Activated T-cell treated with anti-CD3 and anti-CD28 coated beads for 48 hours (primary cell): ENCODE results near the gene RER1.

ENCODE experiments used
- DNase-seq: peaks from one replicate; pipeline ENCODE4 v3.0.0-alpha.2; 2020; ENCODE audit warnings: low read depth

The RER1 gene

GRCh38 chr1:2389644-2390043, 2.0 kb upstream of the RER1 start:
- DNase-seq: no peak

- DNase-seq: no peak
These were observed 379 bp downstream of the RER1 start for GRCh38 chr1:2391931-2392509.

DNA sequence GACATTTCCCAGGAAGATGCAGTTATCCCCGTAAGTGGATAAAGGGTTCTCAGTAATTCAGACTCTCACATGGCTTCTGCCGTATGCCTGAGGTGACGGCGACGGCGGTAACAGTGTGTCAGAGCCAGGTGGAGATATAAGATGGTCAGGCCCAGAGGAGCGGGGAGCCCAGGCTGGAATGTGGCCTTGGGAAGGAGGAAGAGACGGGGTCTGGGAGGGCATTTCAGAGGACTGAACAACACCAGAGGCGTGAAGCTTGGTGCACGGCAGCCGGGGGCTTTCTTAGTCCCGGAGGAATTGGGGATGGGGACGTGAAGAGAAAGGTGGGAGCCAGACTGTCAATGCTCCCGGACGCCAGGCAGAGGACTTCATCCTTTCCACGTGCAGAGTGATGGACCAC, 1.0 kb downstream of the RER1 start:
- no peak for DNase-seq

DNA sequence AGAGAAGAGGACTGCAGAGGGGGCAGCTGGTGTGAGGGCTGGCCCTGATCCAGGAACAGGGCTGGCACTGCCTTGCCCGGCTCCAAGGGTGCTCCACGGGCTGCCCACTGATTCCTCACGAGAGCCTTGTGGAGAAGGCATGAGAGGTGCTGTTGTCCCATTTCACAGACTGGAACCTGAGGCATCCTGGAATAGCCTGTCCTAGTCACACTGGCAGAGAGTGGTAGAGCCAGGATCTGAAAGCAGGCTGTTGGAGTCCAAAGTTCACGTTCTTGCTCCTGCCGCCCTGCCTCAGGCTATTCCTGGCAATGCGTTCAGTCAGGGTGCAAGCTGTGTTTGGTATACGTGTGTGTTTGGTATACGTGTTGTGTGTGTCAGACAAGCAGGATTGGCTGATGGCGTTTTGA, 1.8 kb downstream of the RER1 start:
- DNase-seq: no peak

GRCh38 chr1:2394220-2394619, 2.6 kb downstream of the RER1 start:
- no peak for DNase-seq

DNA sequence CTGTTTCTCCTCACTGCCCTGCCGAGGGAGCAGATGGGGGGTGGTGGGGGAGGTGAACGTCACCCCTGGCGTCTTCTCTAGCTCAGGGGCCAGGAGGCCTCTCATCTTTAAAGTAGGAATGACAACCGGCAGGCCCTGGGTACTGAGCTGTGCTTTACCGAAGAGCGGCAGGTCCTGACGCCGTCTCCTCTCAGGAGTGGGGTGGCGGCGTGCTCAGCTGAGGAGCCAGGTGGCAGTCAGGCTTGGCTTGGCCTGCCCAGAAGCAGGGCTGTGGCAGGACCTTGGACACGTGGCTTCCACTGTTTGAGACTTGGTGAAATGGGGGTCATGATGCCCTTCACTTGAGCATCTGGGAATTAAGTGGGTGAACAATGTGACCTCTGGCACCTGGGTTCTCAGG, 3.1 kb downstream of the RER1 start:
- no peak for DNase-seq

DNA sequence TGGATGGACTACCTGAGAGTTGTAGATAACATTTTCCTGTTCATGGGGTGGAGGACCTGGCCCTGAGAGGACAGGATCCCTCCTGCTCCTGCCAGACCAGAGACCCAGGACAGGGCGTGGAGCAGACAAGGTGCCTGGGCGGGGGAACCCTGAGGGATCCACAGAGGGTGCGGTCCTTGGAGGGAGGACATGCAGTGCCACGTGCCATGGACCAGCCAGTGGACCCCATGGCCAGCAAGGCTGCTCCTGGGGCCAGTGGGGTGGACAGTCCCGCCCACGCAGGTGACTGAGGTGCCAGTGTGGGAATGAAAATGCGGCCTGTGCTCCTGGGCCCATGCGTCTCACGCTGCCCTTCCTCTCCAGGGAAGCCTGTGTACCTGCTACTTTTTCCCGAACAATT, 3.6 kb downstream of the RER1 start:
- DNase-seq: no peak

- DNase-seq: no peak
These were observed 4.4 kb downstream of the RER1 start for GRCh38 chr1:2396059-2396458.

DNA sequence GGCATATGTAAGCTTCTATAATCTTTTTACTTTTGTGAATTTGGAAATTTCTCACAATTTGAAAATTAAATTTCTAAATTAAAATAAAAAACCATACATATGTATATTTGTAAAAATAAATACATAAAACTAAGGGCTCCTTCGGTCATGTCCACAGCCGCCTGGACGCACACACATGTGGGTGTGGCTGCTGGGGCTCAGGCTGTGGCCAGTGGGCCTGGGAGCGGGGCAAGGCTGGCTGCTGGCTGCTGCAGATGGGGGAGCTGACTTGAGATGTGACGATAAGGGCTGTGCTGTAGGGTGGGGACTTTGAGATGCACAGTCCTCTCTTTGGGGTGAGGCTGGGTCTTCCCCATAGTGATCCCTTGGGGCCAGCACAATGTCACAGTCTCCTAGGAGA, 4.8 kb downstream of the RER1 start:
- DNase-seq: no peak

GRCh38 chr1:2397007-2397679, 5.5 kb downstream of the RER1 start:
- no peak for DNase-seq

- no peak for DNase-seq
These were observed 7.2 kb downstream of the RER1 start for GRCh38 chr1:2398871-2399270.

DNA sequence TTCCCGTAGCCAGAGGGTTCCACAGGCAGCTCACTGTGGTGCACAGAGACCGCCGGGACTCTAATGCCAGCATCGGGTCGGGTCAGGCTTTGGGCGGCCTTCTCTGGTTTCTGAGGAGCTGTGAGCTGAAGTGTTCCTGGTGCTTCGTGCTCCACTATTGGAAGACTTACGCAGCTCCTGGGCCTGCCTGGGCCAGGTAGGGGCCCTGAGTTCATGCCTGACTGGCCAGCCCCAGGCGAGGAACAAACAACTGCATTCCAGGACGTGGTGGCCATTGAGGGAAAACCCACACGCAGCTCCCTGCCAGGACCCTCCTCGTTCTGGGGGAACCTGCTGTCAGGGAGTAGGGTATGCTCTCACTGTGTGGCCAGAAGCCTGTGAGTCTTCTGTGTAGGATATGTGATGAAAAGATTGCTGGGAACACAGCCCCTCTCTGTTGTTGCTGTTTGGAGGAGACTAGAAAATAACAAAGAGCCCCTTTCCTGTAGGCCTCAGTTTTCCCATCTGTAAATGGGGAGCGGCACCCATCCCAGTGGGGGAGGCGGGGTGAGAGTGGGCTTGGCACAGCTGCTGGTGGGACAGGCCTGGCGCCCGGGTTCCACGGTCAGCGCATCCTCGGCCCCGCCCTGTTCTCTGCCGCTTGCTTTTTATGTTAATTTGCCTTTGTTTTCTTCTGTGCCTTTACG, 8.4 kb downstream of the RER1 start:
- no peak for DNase-seq

DNA sequence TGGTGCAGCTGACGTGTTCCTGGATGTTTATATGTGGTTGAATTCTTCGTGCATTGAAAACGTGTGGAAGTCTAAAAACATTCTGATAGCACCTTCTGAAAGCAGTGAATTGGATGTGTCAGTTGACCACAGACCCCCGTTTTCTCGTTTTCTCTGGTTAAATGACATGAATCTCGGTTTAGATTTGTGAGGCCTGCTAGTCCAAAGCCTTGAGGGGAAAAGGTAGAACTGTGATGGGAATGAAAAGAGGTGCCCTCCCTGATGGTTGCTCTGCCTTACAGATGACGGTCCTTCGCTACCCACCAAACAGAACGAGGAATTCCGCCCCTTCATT, 8.9 kb downstream of the RER1 start:
- DNase-seq: no peak

- DNase-seq: no peak
These were observed 9.5 kb downstream of the RER1 start for GRCh38 chr1:2400950-2401649.

GRCh38 chr1:2402420-2402819, 10.8 kb downstream of the RER1 start:
- no peak for DNase-seq

GRCh38 chr1:2403273-2403672, 11.6 kb downstream of the RER1 start:
- DNase-seq: no peak

DNA sequence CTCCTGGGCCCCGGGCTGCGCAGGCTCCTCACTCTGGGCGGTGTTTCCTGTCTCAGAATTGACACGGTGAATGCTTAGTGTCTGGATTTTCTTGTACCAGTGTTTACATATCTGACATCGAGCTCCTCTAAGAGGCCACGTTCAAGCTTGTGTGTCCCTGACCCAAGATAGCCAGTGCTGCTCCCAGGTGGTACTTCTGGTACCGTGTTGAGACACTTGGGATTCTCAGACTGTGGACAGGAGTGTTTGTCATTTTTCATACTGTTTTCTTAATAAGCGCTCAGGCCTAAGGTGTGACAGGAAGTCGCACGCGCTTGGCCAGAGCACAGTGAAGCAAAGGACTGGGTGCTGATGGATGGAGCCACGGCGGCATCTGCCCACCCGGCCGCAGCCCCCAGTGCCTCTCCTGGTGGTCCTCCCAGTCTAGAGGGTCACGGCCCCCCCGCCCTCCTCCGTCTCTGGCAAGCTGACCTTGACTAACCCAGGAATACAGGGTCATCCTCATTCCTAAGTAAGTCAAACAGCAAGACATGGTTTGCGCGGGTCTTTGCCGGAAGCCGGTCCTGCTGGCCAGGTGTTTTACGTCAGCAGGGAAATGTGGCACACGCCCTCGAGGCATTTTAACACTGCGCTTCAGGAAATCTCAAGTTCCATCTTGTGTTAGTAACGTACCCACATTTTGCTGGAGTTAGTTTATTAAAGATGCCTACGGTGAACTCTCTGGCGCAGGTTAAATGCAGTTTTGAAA, 12.7 kb downstream of the RER1 start:
- DNase-seq: no peak

GRCh38 chr1:2404890-2405511, 13.4 kb downstream of the RER1 start:
- DNase-seq: no peak

DNA sequence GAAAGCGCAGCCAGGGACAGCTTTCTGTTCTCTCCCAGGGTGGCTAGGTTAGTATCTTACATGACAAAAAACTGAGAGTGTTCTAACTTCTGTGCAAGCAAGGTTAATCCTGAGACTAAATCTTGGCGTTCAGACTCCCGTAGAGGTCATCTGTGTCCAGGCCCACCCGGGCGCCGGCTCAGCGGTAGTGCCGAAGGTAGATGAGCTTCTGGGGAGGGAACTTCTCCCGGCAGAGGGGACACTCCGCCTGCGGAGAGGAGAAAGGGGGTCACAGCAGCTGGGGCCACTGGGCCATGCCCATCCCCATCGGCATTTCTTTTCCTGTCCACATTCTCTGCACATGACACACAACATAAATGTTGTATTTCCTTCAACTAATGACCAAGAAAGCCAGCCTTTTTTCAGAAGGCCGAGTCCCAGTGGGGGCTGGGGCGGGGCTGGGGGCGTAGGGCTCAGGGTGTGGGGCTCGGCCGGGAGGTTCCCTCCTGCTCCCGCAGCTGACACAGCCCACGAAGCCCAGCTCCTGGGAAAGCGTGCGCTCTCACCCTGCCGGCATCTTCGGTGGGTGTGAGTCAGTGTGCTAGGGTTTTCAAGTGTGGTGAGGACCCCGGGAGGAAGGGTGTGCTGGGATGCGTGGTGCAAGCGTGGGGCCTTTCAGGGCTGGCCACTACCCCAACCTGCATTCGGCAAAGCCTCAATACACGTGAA, 14.1 kb downstream of the RER1 start:
- no peak for DNase-seq

DNA sequence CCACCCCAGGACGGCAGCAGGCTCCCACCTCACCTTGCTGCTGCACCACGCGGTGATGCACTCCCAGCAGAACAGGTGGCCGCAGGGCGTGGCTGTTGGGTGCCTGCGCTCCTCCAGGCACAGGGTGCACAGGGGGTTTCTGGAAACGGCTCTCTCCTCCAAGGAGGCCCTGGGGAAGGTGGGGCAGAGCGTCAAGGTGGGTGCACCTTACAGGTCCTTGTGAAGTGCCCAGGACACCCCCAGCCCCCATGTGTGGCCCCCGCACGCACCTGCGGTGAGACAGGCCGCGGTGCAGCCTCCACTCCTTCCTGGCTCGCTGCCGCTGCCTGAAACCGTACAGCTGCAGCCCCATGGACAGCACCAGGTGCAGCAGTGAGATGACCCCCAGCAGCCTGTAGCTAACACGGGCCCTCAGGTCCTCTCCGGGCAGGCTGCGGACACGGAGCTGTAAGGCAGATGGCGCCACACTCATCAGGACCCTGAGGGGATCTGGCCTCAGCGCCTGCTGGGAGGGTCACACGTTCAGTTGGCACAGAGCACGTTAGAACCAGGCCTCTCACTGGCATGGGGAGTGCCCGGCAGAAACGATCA, 14.9 kb downstream of the RER1 start:
- no peak for DNase-seq
